ENCODE measurements around the gene MAP3K20.
"Not testable (repeated sequence)": the region's sequence is repeated elsewhere in the genome, so short reads cannot be mapped to it uniquely, and the experiment has no call there.

The MAP3K20 gene

DNA sequence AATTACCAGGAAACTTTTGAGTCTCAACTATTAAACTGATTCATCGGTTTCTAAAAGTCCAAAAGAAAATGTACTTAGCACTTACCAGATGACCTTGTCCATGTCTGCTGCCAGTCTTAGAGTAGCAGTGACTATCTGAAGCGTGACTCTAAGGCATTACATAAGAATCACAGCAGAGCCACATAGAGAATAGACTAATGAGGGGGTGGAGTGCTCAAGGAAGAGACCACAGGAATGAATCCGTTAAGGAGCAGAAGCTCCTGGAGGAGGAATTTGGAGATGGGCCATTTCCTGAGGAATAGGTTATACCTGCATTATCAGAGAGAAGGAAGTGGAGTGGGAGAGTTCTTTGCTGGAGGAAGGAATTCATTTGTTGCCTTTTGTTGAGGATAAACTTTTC, 116.0 kb downstream of the MAP3K20 start:
- H3K36me3 Mint-ChIP-seq: peaks cover 6% of the 10 kb centered on the region
- ATAC-seq (ENCODE audit: low read depth) (no peak), DNase-seq (ENCODE audit: low spot score in 2 of 2) (no peak)
- no peak overlapping the region for H3K4me3 Mint-ChIP-seq
- H3K27me3 Mint-ChIP-seq: no peaks in the 10 kb centered on the region
- H3K27ac Mint-ChIP-seq: no peak overlapping the region
- no peaks in the 10 kb centered on the region for H3K9me3 Mint-ChIP-seq
- H3K4me1 Mint-ChIP-seq: no peaks in the 10 kb centered on the region

DNA sequence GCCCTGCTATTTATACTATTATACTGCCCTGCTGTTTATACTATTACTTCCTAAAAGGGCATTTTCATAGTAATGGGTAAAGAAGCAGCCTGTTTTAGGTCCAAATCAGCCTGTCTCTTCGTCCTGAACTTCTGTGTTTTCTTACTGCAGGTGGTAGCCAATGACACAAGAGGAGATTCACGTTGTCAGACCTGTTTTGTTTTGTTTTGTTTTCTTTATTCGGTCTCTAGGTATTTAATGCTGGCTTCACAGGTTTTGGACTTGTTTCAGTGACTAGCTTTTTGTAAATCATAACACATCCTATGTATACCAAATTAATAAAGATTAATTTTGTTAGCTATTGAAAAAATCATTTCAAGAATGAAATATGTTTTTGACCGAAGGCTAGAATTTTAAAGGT, 116.4 kb downstream of the MAP3K20 start:
- no peaks in the 10 kb centered on the region for H3K4me1 Mint-ChIP-seq
- H3K27ac Mint-ChIP-seq: no peak overlapping the region
- DNase-seq (ENCODE audit: low spot score in 2 of 2): no peak
- no peaks in the 10 kb centered on the region for H3K9me3 Mint-ChIP-seq
- H3K27me3 Mint-ChIP-seq: no peaks in the 10 kb centered on the region
- ATAC-seq (ENCODE audit: low read depth): no peak
- no peak overlapping the region for H3K4me3 Mint-ChIP-seq
- H3K36me3 Mint-ChIP-seq: peaks cover 6% of the 10 kb centered on the region

DNA sequence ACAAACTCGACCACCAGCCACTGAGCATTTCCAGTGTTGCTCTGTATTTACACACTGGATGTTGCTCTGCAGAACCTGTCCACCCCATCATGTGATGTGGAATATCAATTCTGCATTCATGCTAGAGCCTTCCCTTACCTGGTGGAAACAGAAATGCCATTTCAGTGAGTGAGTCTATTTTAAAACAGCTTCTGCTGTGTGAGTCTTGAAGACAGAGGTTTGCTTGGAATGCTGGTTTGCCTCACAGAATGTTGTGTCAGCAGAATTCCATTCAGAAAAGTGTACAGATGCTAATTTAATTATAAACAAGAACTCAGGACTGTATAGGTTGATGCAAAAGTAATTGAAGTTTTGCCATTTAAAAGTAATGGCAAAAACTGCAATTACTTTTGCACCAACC, 118.3 kb downstream of the MAP3K20 start:
- no peak overlapping the region for H3K4me3 Mint-ChIP-seq
- no peaks in the 10 kb centered on the region for H3K4me1 Mint-ChIP-seq
- peaks cover 6% of the 10 kb centered on the region for H3K36me3 Mint-ChIP-seq
- no peak overlapping the region for H3K27ac Mint-ChIP-seq
- no peaks in the 10 kb centered on the region for H3K27me3 Mint-ChIP-seq
- DNase-seq (ENCODE audit: low spot score in 2 of 2): no peak
- H3K9me3 Mint-ChIP-seq: no peaks in the 10 kb centered on the region
- ATAC-seq (ENCODE audit: low read depth): no peak

DNA sequence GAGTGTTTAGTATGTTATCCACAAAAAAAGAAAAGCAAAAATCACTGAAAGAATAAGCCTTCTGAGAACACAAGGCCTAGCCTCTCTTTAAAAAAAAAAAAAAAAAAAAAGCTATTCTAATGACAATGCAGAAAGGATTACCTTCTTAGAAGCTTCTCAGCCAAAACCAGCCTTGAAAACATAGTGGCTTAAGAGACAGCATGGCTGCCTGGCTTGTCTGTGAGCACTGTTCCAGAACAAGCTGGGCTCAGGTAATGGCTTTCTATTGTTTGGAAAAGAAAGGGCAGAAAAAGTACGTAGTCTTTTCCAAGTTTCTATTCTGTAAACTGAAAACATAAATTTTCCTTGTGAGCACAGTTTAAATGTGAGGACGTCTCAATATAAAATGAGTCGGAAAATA, 119.5 kb downstream of the MAP3K20 start:
- ATAC-seq (ENCODE audit: low read depth) (no peak), DNase-seq (ENCODE audit: low spot score in 2 of 2) (no peak)
- H3K4me1 Mint-ChIP-seq: no peaks in the 10 kb centered on the region
- no peak overlapping the region for H3K27ac Mint-ChIP-seq
- H3K9me3 Mint-ChIP-seq: no peaks in the 10 kb centered on the region
- peaks cover 6% of the 10 kb centered on the region for H3K36me3 Mint-ChIP-seq
- H3K27me3 Mint-ChIP-seq: no peaks in the 10 kb centered on the region
- H3K4me3 Mint-ChIP-seq: no peak overlapping the region

DNA sequence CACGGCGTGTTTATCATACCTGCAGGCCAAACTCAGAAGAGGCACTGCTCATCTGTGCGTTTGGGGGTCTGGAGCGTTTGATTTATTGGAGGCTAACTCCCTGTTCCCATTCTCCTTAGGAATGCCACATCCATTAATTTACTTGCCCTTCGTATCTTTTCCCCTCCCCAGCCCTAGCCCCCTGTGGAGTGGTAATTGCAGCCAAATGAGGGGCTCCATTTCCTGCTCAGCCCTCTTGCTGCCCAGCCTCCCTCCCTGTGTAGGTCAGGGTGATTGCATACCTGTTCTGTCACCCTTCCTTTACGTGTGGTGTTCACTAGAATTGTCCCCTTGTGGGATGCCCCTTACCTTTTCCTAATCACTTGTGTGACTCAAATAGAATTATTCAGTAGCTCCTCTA, 120.4 kb downstream of the MAP3K20 start:
- Mint-ChIP-seq H3K4me3 (no peak overlapping the region), H3K4me1 (no peaks in the 10 kb centered on the region), H3K36me3 (peaks cover 6% of the 10 kb centered on the region), H3K27ac (no peak overlapping the region), H3K9me3 (no peaks in the 10 kb centered on the region), H3K27me3 (no peaks in the 10 kb centered on the region)
- DNase-seq (ENCODE audit: low spot score in 2 of 2) (no peak), ATAC-seq (ENCODE audit: low read depth) (no peak)

DNA sequence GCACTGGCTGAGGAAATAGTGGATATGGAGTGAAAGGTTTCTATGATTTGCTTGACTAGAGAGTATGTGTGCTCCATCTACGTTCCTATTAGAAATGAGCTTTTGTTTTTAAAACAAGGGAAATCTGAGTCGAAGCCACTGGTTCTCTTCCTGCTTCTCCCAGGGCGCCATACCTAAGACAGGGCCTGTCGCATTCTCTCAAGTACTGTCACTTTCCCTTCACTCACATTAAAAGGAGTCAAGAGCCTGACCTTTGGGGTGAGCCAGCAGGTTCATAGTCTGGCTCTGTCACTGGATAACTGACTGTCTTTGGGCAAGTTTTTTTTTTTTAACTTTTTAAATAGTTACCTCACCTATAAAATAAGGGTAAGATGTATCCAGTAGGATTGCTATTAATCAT, 121.0 kb downstream of the MAP3K20 start:
- DNase-seq (ENCODE audit: low spot score in 2 of 2) (no peak), ATAC-seq (ENCODE audit: low read depth) (no peak)
- Mint-ChIP-seq H3K4me3 (no peak overlapping the region), H3K27me3 (no peaks in the 10 kb centered on the region), H3K9me3 (no peaks in the 10 kb centered on the region), H3K36me3 (peaks cover under 1% of the 10 kb centered on the region), H3K4me1 (no peaks in the 10 kb centered on the region), H3K27ac (no peak overlapping the region)

DNA sequence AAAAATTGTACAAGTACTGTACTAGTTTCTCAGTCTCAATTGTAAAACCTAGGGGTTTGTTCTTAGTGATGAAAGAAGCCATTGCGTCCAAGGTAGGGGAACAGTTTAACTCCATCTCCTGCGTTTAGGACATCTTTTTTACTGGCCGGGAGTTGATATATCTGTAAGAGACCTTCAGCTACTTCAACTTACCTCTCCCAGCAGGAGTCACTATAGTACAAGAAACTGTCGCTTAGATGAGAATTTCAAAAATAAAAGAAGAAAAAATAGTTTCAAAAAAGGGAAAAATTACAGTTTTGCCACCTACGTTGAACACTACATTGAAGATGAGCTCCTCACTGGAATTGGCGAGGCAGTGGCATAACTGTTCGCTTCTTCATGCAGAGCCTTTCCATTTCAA, 122.7 kb downstream of the MAP3K20 start:
- Mint-ChIP-seq H3K27me3 (no peaks in the 10 kb centered on the region), H3K36me3 (no peaks in the 10 kb centered on the region), H3K4me1 (no peaks in the 10 kb centered on the region), H3K27ac (no peak overlapping the region), H3K9me3 (no peaks in the 10 kb centered on the region), H3K4me3 (no peak overlapping the region)
- no peak for ATAC-seq (ENCODE audit: low read depth)
- no peak for DNase-seq (ENCODE audit: low spot score in 2 of 2)

DNA sequence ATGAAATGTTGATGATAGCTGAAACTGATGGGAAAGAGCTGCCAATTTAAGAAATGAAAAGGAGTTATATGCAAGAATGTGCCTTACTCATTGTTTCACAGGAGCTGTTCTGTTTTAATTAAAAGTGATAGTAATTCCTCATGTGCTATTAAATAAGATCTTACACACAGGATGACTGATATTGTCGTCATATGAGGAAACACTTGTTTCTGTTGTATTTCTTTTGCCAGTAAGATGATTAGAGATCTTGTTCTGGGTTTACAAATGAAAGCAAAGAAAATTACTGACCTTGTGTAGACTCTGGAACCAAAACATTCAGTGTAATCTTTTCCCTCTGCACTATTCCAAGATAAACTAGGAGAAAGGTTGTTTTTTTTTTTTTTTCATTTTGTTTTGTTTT, 123.6 kb downstream of the MAP3K20 start:
- no peaks in the 10 kb centered on the region for H3K4me1 Mint-ChIP-seq
- H3K4me3 Mint-ChIP-seq: no peak overlapping the region
- DNase-seq (ENCODE audit: low spot score in 2 of 2) (no peak), ATAC-seq (ENCODE audit: low read depth) (no peak)
- H3K27ac Mint-ChIP-seq: no peak overlapping the region
- no peaks in the 10 kb centered on the region for H3K27me3 Mint-ChIP-seq
- no peaks in the 10 kb centered on the region for H3K36me3 Mint-ChIP-seq
- no peaks in the 10 kb centered on the region for H3K9me3 Mint-ChIP-seq

DNA sequence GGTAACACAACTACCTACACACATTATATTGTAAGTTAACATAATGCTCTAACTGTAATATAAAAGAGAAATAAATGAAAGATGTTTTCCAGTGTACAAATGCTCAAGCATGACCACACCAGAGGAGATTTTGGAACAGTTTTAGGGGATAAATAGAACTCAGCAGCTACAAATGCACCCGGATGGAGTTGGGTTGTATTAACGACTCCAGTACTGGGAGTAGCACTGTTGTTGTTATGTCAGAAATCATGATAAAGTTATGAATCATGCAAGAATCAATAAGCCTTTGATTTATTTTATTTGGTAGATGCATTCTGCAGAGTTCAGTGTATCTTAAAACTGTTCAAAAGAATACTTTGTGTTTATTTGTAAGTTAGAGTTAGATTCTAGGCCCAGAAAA, 126.9 kb downstream of the MAP3K20 start:
- H3K4me3 Mint-ChIP-seq: no peak overlapping the region
- H3K27me3 Mint-ChIP-seq: no peaks in the 10 kb centered on the region
- no peak overlapping the region for H3K27ac Mint-ChIP-seq
- DNase-seq (ENCODE audit: low spot score in 2 of 2) (no peak), ATAC-seq (ENCODE audit: low read depth) (no peak)
- H3K36me3 Mint-ChIP-seq: no peaks in the 10 kb centered on the region
- no peaks in the 10 kb centered on the region for H3K9me3 Mint-ChIP-seq
- H3K4me1 Mint-ChIP-seq: no peaks in the 10 kb centered on the region

DNA sequence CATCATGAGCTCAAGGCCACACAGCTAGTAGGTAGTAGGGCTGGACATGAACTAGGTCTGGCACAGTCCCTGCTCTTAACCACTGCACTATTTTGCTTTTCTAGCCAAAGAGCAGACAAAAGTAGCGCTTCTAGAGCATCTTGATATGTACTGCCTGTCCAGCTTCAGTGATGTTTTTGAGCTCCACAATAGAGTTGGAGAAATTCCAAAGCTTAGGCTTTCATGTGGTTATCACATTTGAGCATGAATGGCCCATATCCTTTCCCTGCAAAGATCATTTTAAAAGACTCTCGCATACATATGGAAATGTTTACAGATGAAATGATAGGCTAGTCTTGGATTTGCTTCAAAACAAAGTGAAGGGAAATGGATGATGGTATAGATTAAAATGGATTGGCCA, 128.7 kb downstream of the MAP3K20 start:
- ATAC-seq (ENCODE audit: low read depth) (no peak), DNase-seq (ENCODE audit: low spot score in 2 of 2) (no peak)
- no peaks in the 10 kb centered on the region for H3K9me3 Mint-ChIP-seq
- no peak overlapping the region for H3K4me3 Mint-ChIP-seq
- H3K36me3 Mint-ChIP-seq: no peaks in the 10 kb centered on the region
- no peaks in the 10 kb centered on the region for H3K27me3 Mint-ChIP-seq
- no peak overlapping the region for H3K27ac Mint-ChIP-seq
- no peaks in the 10 kb centered on the region for H3K4me1 Mint-ChIP-seq

DNA sequence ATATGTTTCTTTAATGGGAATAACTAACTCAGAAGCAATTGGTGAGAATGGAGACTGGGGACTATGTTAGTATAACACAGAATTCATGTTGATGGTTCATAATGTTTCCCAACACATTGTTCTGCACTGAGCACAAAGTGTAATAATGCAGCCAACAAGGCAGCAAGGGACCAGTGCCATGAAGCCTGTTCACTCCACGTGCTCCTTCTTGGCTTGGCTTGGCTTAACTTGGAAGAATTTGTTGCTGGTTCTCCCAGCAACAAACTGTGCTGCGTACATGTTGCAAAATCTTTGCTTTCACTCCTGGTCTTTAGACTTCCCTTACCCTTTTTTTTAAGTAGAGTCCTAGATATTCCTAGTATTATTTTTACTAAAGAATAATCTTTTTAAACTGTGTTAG, 129.7 kb downstream of the MAP3K20 start:
- Mint-ChIP-seq H3K4me1 (no peaks in the 10 kb centered on the region), H3K9me3 (no peaks in the 10 kb centered on the region), H3K27me3 (no peaks in the 10 kb centered on the region), H3K4me3 (no peak overlapping the region), H3K36me3 (peaks cover 3% of the 10 kb centered on the region), H3K27ac (no peak overlapping the region)
- DNase-seq (ENCODE audit: low spot score in 2 of 2) (no peak), ATAC-seq (ENCODE audit: low read depth) (no peak)

DNA sequence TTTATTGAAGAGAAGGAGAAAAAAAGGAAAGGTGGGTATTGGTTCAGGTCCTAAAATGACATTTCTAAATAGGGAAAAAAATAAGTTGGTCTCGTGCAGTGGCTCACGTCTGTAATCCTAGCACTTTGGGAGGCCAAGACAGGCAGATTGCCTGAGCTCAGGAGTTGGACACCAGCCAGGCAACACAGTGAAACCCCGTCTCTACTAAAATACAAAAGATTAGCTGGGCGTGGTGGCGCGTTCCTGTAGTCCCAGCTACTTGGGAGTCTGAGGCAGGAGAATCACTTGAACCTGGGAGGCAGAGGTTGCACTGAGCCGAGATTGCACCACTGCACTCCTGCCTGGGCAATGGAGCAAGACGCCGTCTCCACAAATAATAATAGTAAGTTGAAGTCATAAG, 131.5 kb downstream of the MAP3K20 start:
- not testable (repeated sequence) for H3K9me3 Mint-ChIP-seq; H3K27ac Mint-ChIP-seq; H3K4me3 Mint-ChIP-seq; H3K27me3 Mint-ChIP-seq; H3K36me3 Mint-ChIP-seq; H3K4me1 Mint-ChIP-seq; DNase-seq (ENCODE audit: low spot score in 2 of 2); ATAC-seq (ENCODE audit: low read depth)

DNA sequence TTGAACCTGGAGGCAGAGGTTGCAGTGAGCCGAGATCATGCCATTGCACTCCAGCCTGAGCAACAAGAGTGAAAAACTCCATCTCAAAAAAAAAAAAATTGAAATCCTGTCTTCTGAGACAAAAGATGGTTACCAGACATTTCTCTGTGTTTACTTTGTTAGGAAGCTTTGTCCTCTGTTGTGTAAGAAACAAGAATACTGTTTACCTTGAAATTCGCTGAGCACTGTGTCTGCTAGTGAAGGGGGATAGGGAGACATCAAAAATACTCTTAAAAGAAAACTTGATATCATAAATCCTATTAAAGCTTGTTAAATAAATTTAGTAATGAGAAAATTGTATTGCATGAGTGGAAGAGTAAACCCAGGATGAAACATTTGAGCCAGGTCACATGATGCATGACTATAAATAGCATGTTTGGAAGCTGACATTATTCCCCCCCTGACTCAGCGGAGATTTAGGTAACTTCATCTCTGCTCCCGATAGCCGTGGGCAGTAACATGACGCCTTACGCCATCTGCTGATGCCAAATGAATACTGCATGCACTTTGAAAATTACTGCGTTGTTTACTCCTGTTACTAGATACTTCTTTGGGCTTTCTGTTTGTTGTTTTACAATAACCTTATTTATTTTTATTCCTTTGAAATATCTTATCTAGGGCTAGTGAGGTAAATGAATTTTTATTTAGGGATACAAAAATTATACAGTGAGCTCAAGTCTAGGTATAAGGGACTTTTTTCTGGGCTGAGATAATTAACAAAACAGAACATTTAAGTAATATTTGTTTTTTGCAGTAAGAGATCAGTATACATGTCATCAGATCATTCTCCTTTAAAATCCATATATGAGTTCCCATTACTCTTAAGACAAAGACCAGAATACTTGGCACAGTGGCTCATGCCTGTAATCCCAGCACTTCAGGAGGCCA, 134.9 kb downstream of the MAP3K20 start:
- peak; percentile 44 to 46 for DNase-seq (ENCODE audit: low spot score in 2 of 2)

DNA sequence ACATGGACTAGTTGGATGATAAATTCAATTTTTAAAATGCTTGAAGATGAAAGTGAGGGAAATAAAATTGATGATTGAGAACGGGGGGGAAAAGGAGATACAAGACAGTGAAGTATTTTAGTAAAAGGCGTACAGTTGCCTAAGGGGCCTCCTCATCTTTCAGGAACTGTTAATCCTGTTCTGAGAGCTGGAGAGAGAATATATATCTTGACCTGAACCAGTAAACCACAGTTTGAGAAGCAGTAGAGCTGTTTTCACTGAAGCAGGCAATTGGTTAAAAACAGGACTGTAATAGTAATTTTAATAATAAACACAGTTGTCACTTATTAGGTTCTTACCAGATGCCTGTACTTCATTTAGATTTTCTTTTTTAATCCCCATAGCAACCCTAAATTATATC, 137.5 kb downstream of the MAP3K20 start:
- H3K4me3 Mint-ChIP-seq: no peak overlapping the region
- no peak overlapping the region for H3K27ac Mint-ChIP-seq
- H3K36me3 Mint-ChIP-seq: peaks cover 5% of the 10 kb centered on the region
- H3K9me3 Mint-ChIP-seq: no peaks in the 10 kb centered on the region
- H3K4me1 Mint-ChIP-seq: peaks cover 2% of the 10 kb centered on the region
- no peak for DNase-seq (ENCODE audit: low spot score in 2 of 2)
- ATAC-seq (ENCODE audit: low read depth): no peak
- no peaks in the 10 kb centered on the region for H3K27me3 Mint-ChIP-seq

More for the DNA sequence above, 134.9 kb downstream of the MAP3K20 start:
- no peaks in the 10 kb centered on the region for H3K9me3 Mint-ChIP-seq
- no peak overlapping the region for H3K4me3 Mint-ChIP-seq
- no peaks in the 10 kb centered on the region for H3K27me3 Mint-ChIP-seq
- H3K4me1 Mint-ChIP-seq: peaks cover 2% of the 10 kb centered on the region
- ATAC-seq (ENCODE audit: low read depth): peak; percentile 73
- peaks cover 5% of the 10 kb centered on the region for H3K36me3 Mint-ChIP-seq
- H3K27ac Mint-ChIP-seq: no peak overlapping the region

DNA sequence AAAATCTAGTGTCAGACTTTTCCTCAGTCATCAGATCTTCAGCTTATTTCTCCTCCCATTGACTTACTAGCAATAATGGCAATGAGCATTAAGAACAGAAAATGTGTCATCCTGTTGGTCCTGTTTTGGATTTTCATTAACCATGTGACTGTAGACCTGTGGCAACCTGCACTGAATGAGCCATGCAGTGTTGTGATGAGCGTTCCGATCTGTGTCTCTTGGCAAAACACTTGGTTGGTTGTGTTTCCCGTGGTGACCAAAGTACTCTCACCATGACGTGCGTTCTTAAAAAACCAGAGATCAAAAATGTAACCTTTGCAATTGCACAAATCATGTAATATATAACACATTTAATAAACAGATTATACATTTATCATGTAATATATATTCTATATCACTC, 138.6 kb downstream of the MAP3K20 start:
- no peak overlapping the region for H3K4me3 Mint-ChIP-seq
- no peak overlapping the region for H3K27ac Mint-ChIP-seq
- H3K27me3 Mint-ChIP-seq: no peaks in the 10 kb centered on the region
- DNase-seq (ENCODE audit: low spot score in 2 of 2) (no peak), ATAC-seq (ENCODE audit: low read depth) (no peak)
- H3K4me1 Mint-ChIP-seq: peaks cover 2% of the 10 kb centered on the region
- no peaks in the 10 kb centered on the region for H3K9me3 Mint-ChIP-seq
- H3K36me3 Mint-ChIP-seq: peaks cover 5% of the 10 kb centered on the region
